WTC11 (cell line): ENCODE results near the gene NETO1. TPM values are rescaled to one million over a fixed set of nuclear protein-coding genes. Genes with fewer than 3 reads are reported as not detected.

Experiments used
- ATAC-seq: fragments of 200-7000 bp; cut with Tn5 transposase; 2 replicates; pipeline ENCODE4 v1.10.0; 2021; ENCODE audit warnings: mild to moderate bottlenecking, moderate library complexity
- CTCF ChIA-PET: fragments of 300-600 bp; sonication (Branson Sonifier 250); formaldehyde crosslinking; loops from one replicate; lab custom pipeline; 2021; ENCODE audit warnings: antibody characterized with exemption; lab: Charles Lee
- POLR2A ChIA-PET: fragments of 350-600 bp; sonication (Branson Sonifier 250); formaldehyde crosslinking; loops from one replicate; lab custom pipeline; 2021; ENCODE audit warnings: antibody characterized with exemption; lab: Charles Lee
- DNase-seq: peaks from one replicate; pipeline ENCODE4 v3.0.0; 2021; ENCODE audit warnings: low spot score
- H3K27ac Mint-ChIP-seq: 2 replicates; pipeline ENCODE4 v1.8.0; 2021; ENCODE audit warnings: mixed read lengths
- H3K27me3 Mint-ChIP-seq: 2 replicates; pipeline ENCODE4 v1.8.0; 2021; ENCODE audit warnings: low read depth, mild to moderate bottlenecking, moderate library complexity, mixed read lengths
- H3K36me3 Mint-ChIP-seq: 2 replicates; pipeline ENCODE4 v1.8.0; 2021; ENCODE audit warnings: mixed read lengths
- H3K4me1 Mint-ChIP-seq: 2 replicates; pipeline ENCODE4 v1.8.0; 2022; ENCODE audit warnings: mixed read lengths
- H3K4me3 Mint-ChIP-seq: 2 replicates; pipeline ENCODE4 v1.8.0; 2021; ENCODE audit warnings: mild to moderate bottlenecking, moderate library complexity, mixed read lengths
- H3K9me3 Mint-ChIP-seq: 2 replicates; pipeline ENCODE4 v1.8.0; 2021; ENCODE audit warnings: mixed read lengths
- ATF1 ChIP-seq: sonication (generic); formaldehyde crosslinking; IDR thresholded peaks from 2 replicates; pipeline ENCODE4 v1.8.1; 2023; ENCODE audit warnings: mild to moderate bottlenecking, moderate library complexity, missing genetic modification reagents
- CREM ChIP-seq: sonication (generic); formaldehyde crosslinking; IDR thresholded peaks from 2 replicates; pipeline ENCODE4 v1.8.1; 2022; ENCODE audit warnings: mild to moderate bottlenecking, missing genetic modification reagents, moderate library complexity
- EMX1 ChIP-seq: fragments of 250-450 bp; sonication (Bioruptor Pico); IDR thresholded peaks from 2 replicates; pipeline ENCODE4 v1.8.0; 2021; ENCODE audit warnings: mild to moderate bottlenecking
- FOXP1 ChIP-seq: sonication (generic); formaldehyde crosslinking; IDR thresholded peaks from 2 replicates; pipeline ENCODE4 v1.8.0; 2022; ENCODE audit warnings: missing genetic modification reagents, mild to moderate bottlenecking, moderate library complexity, borderline replicate concordance
- IRF2 ChIP-seq: sonication (generic); formaldehyde crosslinking; IDR thresholded peaks from 2 replicates; pipeline ENCODE4 v1.8.0; 2022; ENCODE audit warnings: low read depth, missing genetic modification reagents, borderline replicate concordance
- KAT7 ChIP-seq: sonication (generic); formaldehyde crosslinking; IDR thresholded peaks from 2 replicates; pipeline ENCODE4 v1.8.1; 2023; ENCODE audit warnings: missing genetic modification reagents, mild to moderate bottlenecking, borderline replicate concordance
- NR1H2 ChIP-seq: sonication (generic); formaldehyde crosslinking; IDR thresholded peaks from 2 replicates; pipeline ENCODE4 v1.9.0; 2021; ENCODE audit warnings: mild to moderate bottlenecking, moderate library complexity, missing genetic modification reagents
- NR3C1 ChIP-seq: sonication (generic); formaldehyde crosslinking; conservative IDR thresholded peaks from 2 replicates; pipeline ENCODE4 v1.8.1; 2023; ENCODE audit warnings: low read depth, mild to moderate bottlenecking, missing genetic modification reagents
- RORB ChIP-seq: fragments of 250-450 bp; sonication (Bioruptor Pico); IDR thresholded peaks from 2 replicates; pipeline ENCODE4 v1.9.0; 2021; ENCODE audit warnings: mild to moderate bottlenecking
- SMAD4 ChIP-seq: sonication (generic); formaldehyde crosslinking; IDR thresholded peaks from 2 replicates; pipeline ENCODE4 v1.8.0; 2022; ENCODE audit warnings: mild to moderate bottlenecking, missing genetic modification reagents
- SOX15 ChIP-seq: fragments of 250-450 bp; sonication (Bioruptor Pico); IDR thresholded peaks from 2 replicates; pipeline ENCODE4 v1.9.0; 2021; ENCODE audit warnings: mild to moderate bottlenecking
- TEAD4 ChIP-seq: sonication (generic); formaldehyde crosslinking; IDR thresholded peaks from 2 replicates; pipeline ENCODE4 v1.8.0; 2022; ENCODE audit warnings: mild to moderate bottlenecking, missing genetic modification reagents
- ZNF263 ChIP-seq: sonication (generic); formaldehyde crosslinking; IDR thresholded peaks from 2 replicates; pipeline ENCODE4 v1.8.1; 2022; ENCODE audit warnings: low read depth, mild to moderate bottlenecking, moderate library complexity, missing genetic modification reagents
- ZNF317 ChIP-seq: sonication (generic); formaldehyde crosslinking; IDR thresholded peaks from 2 replicates; pipeline ENCODE4 v1.8.1; 2023; ENCODE audit warnings: low read depth, mild to moderate bottlenecking, moderate library complexity, missing genetic modification reagents, borderline replicate concordance
- ZNF396 ChIP-seq: fragments of 250-450 bp; sonication (Bioruptor Pico); IDR thresholded peaks from 2 replicates; pipeline ENCODE4 v1.8.0; 2021; ENCODE audit warnings: mild to moderate bottlenecking, moderate library complexity, borderline replicate concordance
- total RNA-seq: library from RNA; stranded (reverse); gene quantifications from 3 replicates; pipeline ENCODE4 v1.2.3, GENCODE V29; 2021
- TF ChIP-seq, protein P1 (sequence below): sonication (generic); formaldehyde crosslinking; IDR thresholded peaks from 2 replicates; pipeline ENCODE4 v1.8.1; 2022; ENCODE audit warnings: mild to moderate bottlenecking, missing genetic modification reagents, moderate library complexity, borderline replicate concordance
- TF ChIP-seq, protein P2 (sequence below): sonication (generic); formaldehyde crosslinking; IDR thresholded peaks from 2 replicates; pipeline ENCODE4 v1.8.1; 2023; ENCODE audit warnings: mild to moderate bottlenecking, missing genetic modification reagents, moderate library complexity
- TF ChIP-seq, protein P3 (sequence below): fragments of 250-450 bp; sonication (Bioruptor Pico); IDR thresholded peaks from 2 replicates; pipeline ENCODE4 v1.9.0; 2021; ENCODE audit warnings: mild to moderate bottlenecking, borderline replicate concordance
- TF ChIP-seq, protein P4 (sequence below): sonication (generic); formaldehyde crosslinking; IDR thresholded peaks from 2 replicates; pipeline ENCODE4 v1.8.1; 2023; ENCODE audit warnings: mild to moderate bottlenecking, missing genetic modification reagents, borderline replicate concordance
- TF ChIP-seq, protein P5 (sequence below): sonication (generic); formaldehyde crosslinking; IDR thresholded peaks from 2 replicates; pipeline ENCODE4 v1.8.0; 2023; ENCODE audit warnings: missing genetic modification reagents

Gene NETO1
- total RNA-seq, 1 experiment from 2014 or later, result 33.1 TPM

DNA sequence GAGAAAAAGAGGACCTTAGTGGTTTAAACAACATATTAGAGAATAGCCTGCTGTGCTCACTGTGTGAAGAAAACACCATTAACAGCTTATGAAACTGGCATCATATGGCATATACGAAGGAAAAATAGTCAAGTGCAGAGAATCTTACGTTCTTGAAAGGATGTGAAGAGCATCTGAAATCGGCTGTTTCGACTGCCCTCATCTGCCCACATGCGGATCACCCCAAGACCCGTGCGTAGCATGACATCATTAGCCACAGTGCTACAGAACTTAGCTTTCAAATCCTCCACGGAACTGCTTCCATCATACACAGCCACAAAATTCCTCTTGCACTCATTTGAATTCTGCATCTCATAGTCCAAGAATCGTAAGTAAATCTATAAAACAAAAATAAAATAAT, 84.3 kb downstream of the NETO1 start:
- TF ChIP-seq, protein P1, sequence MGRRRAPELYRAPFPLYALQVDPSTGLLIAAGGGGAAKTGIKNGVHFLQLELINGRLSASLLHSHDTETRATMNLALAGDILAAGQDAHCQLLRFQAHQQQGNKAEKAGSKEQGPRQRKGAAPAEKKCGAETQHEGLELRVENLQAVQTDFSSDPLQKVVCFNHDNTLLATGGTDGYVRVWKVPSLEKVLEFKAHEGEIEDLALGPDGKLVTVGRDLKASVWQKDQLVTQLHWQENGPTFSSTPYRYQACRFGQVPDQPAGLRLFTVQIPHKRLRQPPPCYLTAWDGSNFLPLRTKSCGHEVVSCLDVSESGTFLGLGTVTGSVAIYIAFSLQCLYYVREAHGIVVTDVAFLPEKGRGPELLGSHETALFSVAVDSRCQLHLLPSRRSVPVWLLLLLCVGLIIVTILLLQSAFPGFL (CRISPR knock-in tag), result no peak
- TF ChIP-seq ZNF317 (CRISPR knock-in tag), result no peak
- TF ChIP-seq, protein P2, sequence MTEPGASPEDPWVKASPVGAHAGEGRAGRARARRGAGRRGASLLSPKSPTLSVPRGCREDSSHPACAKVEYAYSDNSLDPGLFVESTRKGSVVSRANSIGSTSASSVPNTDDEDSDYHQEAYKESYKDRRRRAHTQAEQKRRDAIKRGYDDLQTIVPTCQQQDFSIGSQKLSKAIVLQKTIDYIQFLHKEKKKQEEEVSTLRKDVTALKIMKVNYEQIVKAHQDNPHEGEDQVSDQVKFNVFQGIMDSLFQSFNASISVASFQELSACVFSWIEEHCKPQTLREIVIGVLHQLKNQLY (CRISPR knock-in tag), result no peak
- no peak for TF ChIP-seq RORB (CRISPR knock-in tag)
- TF ChIP-seq, protein P3, sequence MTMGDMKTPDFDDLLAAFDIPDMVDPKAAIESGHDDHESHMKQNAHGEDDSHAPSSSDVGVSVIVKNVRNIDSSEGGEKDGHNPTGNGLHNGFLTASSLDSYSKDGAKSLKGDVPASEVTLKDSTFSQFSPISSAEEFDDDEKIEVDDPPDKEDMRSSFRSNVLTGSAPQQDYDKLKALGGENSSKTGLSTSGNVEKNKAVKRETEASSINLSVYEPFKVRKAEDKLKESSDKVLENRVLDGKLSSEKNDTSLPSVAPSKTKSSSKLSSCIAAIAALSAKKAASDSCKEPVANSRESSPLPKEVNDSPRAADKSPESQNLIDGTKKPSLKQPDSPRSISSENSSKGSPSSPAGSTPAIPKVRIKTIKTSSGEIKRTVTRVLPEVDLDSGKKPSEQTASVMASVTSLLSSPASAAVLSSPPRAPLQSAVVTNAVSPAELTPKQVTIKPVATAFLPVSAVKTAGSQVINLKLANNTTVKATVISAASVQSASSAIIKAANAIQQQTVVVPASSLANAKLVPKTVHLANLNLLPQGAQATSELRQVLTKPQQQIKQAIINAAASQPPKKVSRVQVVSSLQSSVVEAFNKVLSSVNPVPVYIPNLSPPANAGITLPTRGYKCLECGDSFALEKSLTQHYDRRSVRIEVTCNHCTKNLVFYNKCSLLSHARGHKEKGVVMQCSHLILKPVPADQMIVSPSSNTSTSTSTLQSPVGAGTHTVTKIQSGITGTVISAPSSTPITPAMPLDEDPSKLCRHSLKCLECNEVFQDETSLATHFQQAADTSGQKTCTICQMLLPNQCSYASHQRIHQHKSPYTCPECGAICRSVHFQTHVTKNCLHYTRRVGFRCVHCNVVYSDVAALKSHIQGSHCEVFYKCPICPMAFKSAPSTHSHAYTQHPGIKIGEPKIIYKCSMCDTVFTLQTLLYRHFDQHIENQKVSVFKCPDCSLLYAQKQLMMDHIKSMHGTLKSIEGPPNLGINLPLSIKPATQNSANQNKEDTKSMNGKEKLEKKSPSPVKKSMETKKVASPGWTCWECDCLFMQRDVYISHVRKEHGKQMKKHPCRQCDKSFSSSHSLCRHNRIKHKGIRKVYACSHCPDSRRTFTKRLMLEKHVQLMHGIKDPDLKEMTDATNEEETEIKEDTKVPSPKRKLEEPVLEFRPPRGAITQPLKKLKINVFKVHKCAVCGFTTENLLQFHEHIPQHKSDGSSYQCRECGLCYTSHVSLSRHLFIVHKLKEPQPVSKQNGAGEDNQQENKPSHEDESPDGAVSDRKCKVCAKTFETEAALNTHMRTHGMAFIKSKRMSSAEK (CRISPR knock-in tag), result no peak
- TF ChIP-seq CREM (CRISPR knock-in tag), result no peak
- TF ChIP-seq SMAD4 (CRISPR knock-in tag), result no peak
- TF ChIP-seq, protein P4, sequence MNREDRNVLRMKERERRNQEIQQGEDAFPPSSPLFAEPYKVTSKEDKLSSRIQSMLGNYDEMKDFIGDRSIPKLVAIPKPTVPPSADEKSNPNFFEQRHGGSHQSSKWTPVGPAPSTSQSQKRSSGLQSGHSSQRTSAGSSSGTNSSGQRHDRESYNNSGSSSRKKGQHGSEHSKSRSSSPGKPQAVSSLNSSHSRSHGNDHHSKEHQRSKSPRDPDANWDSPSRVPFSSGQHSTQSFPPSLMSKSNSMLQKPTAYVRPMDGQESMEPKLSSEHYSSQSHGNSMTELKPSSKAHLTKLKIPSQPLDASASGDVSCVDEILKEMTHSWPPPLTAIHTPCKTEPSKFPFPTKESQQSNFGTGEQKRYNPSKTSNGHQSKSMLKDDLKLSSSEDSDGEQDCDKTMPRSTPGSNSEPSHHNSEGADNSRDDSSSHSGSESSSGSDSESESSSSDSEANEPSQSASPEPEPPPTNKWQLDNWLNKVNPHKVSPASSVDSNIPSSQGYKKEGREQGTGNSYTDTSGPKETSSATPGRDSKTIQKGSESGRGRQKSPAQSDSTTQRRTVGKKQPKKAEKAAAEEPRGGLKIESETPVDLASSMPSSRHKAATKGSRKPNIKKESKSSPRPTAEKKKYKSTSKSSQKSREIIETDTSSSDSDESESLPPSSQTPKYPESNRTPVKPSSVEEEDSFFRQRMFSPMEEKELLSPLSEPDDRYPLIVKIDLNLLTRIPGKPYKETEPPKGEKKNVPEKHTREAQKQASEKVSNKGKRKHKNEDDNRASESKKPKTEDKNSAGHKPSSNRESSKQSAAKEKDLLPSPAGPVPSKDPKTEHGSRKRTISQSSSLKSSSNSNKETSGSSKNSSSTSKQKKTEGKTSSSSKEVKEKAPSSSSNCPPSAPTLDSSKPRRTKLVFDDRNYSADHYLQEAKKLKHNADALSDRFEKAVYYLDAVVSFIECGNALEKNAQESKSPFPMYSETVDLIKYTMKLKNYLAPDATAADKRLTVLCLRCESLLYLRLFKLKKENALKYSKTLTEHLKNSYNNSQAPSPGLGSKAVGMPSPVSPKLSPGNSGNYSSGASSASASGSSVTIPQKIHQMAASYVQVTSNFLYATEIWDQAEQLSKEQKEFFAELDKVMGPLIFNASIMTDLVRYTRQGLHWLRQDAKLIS, result no peak
- no peak for TF ChIP-seq ATF1
- no peak for ATAC-seq
- Mint-ChIP-seq H3K27ac (no peak overlapping the region), H3K36me3 (peaks cover 13% of the 10 kb centered on the region), H3K9me3 (no peaks in the 10 kb centered on the region), H3K4me3 (no peak overlapping the region), H3K27me3 (no peaks in the 10 kb centered on the region), H3K4me1 (no peaks in the 10 kb centered on the region)
- no peak for DNase-seq
- ChIA-PET CTCF (no interaction called here), POLR2A (no interaction called here)

DNA sequence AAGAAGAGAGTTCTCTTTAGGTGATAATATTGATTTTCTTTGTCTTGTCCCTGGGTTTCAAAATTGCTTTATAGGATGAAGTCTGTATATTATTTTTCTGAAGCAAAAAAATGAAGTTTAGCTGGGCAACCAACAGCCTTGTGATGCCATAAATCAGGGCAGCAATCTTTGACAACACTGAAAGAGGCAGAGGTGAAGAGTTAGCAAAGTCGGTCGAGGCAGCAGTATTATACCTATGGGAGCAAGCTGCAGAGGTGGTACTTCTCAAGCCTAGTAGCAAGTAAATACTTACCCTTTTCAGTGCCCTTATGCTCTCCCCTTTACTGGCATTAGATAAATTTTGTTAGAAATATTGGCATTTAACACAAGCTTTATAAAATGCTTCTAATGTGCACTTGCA, 92.9 kb downstream of the NETO1 start:
- no peak overlapping the region for H3K4me3 Mint-ChIP-seq
- H3K27ac Mint-ChIP-seq, result peak overlapping the region; percentile 68; the same call in 1 of the 2 replicates
- peaks cover 7% of the 10 kb centered on the region for H3K4me1 Mint-ChIP-seq
- H3K27me3 Mint-ChIP-seq, result no peaks in the 10 kb centered on the region
- H3K9me3 Mint-ChIP-seq, result peaks cover 11% of the 10 kb centered on the region; the same call in 1 of the 2 replicates
- ATAC-seq (no peak), DNase-seq (no peak)
- ChIA-PET CTCF (no interaction called here), POLR2A (no interaction called here)
- H3K36me3 Mint-ChIP-seq, result peaks cover 3% of the 10 kb centered on the region; the same call in 1 of the 2 replicates
- no peak for TF ChIP-seq ZNF396
- no peak for TF ChIP-seq ZNF263 (CRISPR knock-in tag)
- TF ChIP-seq, protein P4, result no peak
- no peak for TF ChIP-seq FOXP1 (CRISPR knock-in tag)
- TF ChIP-seq, protein P5, sequence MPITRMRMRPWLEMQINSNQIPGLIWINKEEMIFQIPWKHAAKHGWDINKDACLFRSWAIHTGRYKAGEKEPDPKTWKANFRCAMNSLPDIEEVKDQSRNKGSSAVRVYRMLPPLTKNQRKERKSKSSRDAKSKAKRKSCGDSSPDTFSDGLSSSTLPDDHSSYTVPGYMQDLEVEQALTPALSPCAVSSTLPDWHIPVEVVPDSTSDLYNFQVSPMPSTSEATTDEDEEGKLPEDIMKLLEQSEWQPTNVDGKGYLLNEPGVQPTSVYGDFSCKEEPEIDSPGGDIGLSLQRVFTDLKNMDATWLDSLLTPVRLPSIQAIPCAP (CRISPR knock-in tag), result no peak
- no peak for TF ChIP-seq NR3C1 (CRISPR knock-in tag)
- TF ChIP-seq, protein P2 (CRISPR knock-in tag), result no peak
- TF ChIP-seq EMX1 (CRISPR knock-in tag), result no peak
- TF ChIP-seq KAT7 (CRISPR knock-in tag), result no peak
- no peak for TF ChIP-seq IRF2 (CRISPR knock-in tag)
- TF ChIP-seq SOX15, result no peak
- TF ChIP-seq TEAD4 (CRISPR knock-in tag), result no peak
- no peak for TF ChIP-seq NR1H2 (CRISPR knock-in tag)
